Left cardiac atrium (tissue), 4 donors: Measurements from ENCODE around the gene OARD1. TPM values are rescaled to one million over a fixed set of nuclear protein-coding genes. Genes with fewer than 3 reads are reported as not detected.

Source experiments
- ATAC-seq, 2 donors: fragments of 200-7000 bp; cut with Tn5 transposase; one replicate each; pipeline ENCODE4 v1.9.1; 2020; ENCODE audit warnings: mild to moderate bottlenecking in 2 of 2, moderate library complexity in 2 of 2
- DNase-seq: peaks from one replicate; pipeline ENCODE4 v3.0.0-alpha.2; 2020
- intact Hi-C, 2 donors: fragments of 100-400 bp; cut with DNase I; formaldehyde crosslinking; loops; one replicate each; pipeline versions ENCODE4 v1.14.1 to v1.15.1; 2022 to 2023
- total RNA-seq, 2 donors: library from RNA; stranded (reverse); fragmentation: NEBNext Ultra II Directional; extraction: Animal tissue kit (Norgen Biotek cat#: 25700); gene quantifications; one replicate each; pipeline ENCODE4 v1.2.1, GENCODE V29; 2021
- donor health status: DM: no; HTN: yes; CAD: no.
- donor health status: DM: no; HTN: yes; CAD: no; lungs with severe emphysema.
- donor health status: DM: yes; HTN: yes; CAD: no.
- donor health status: Dilated cardiomyopathy.

OARD1 gene
- total RNA-seq, 2 donors from 2014 or later = 13.9 to 16.3 TPM

DNA sequence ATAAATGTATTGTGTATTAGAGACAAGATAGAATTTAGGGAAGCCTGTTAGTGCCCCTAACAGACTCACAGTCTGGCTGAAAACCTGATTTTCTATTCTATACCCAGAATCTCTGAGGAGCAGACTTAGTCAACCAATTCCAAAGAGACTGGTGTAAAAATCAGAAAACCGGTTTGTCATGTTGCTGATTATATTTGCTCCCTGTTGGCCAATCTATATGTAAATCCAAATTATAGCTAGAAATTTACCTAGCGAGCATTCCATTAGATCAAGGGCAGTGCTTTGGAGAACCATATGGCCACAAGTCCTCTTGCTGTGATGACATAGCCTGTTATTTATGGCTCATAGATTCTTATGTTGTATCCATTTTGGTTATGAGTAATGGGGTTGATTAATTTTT is 5.4 kb upstream of the OARD1 start:
- intact Hi-C loops = no loop called here
- DNase-seq (no peak), ATAC-seq (no peak)

DNA sequence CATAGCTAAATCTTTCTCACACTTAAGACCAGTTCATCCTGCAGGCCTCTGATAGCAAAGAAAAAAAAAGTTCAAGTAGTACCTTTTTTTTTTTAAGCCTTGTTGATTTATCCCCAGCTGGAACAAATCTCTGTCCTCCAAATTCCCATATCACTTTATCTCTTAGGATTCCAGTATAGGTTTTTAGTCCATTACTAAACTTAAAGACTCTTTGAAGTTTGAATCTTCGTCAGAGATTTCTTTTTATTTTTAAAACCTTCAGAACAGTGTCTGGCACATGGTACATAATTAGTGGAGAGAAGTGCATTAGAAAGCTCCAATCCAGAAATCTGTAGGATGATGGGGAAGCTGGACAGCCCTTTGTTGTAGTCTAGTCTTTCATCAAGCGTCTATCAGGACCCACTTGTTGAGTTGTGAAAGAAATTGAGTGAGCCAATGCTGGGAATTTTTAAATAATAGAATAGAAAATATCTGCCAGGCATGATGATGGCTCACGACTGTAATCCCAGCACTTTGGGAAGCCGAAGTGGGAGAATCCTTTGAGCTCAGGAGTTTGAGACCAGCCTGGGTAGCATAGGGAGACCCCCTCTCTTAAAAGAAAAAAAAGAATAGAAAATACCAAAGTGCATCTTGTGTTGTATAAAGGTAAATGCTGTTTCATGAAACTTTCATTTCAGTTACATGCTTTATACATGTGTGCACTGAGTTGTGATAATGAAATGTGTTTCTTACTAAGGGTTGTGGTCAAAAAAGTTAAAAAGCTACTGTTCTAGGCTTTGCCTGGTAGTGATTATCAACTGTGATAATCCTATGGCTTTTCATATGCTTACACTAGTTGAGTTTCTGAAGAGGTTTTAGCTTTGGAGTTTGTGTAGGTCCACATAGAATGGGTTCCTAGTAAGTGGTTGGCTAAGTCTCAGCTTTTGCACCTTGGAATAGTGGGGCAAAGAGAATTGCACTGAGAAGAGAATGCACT is 3.8 kb upstream of the OARD1 start:
- no peak for DNase-seq
- intact Hi-C loops = no loop called here
- no peak for ATAC-seq

DNA sequence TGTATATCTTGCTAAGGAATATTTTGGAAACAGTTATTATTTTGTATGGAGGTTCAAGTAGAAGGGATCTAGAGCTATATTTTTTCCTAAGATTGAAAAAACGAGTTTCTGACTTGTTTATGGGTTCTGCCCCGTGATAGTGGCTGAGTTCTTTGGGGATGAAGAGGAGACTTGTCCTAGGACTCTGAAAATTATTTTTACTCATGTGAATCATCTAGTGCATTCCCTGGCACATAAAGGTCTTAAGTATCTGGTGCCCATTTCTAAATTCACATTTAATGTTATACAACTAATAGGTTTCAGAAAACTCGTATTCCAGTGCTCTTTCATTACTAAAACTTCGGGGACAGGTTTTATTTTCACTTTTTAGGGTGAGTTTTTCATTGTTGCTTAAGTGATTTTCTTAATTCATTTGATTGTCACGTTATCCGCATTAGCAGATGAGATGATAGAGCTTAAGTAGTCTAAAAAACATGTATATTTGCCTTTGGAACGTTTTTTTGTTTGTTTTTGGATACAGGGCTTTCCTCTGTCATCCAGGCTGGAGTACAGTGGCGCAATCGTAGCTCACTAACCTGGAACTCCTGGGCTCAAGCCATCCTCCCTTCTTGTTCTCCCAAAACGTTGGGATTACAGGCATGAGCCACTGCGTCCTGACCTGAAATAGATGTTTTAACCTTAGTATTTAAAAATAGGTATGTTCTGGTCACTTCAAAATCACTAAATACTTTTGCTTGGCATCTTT is 2.7 kb upstream of the OARD1 start:
- intact Hi-C loops = no loop called here
- peak; percentile 27 for DNase-seq
- no peak for ATAC-seq

DNA sequence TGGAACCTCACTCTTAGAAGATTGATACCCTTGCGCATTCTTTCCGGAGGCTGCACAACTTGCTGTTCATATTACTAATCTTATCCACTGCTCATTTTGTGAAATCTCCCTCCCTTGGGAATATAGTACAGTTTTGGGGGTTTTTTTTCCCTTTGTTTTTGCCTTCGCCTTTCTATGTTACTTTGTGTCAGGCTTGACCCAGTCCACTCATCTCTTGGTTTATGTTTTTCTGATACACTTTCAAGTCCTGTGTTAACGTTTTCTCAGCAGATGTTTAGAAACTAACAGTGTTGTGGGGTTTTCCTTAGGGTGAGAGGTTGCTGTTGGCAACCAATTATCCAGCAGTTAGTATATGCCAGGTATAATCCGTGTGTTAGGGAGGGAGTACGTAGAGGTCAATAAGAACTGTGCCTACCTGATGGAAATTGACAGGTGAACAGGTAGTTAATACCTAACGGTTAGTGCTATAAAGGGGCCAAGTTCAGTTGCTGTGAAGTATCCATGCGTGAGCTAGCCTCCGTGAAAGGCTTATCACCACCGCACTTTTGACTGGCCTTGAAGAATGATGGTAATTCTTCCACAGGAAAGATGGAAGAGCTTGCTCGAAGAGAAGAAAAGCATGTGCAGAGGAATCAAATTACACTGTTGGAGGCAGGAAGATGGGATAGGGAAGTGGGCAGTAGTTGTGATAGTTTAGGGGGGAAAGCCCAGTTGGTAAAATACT is 2.0 kb upstream of the OARD1 start:
- intact Hi-C loops = no loop called here

DNA sequence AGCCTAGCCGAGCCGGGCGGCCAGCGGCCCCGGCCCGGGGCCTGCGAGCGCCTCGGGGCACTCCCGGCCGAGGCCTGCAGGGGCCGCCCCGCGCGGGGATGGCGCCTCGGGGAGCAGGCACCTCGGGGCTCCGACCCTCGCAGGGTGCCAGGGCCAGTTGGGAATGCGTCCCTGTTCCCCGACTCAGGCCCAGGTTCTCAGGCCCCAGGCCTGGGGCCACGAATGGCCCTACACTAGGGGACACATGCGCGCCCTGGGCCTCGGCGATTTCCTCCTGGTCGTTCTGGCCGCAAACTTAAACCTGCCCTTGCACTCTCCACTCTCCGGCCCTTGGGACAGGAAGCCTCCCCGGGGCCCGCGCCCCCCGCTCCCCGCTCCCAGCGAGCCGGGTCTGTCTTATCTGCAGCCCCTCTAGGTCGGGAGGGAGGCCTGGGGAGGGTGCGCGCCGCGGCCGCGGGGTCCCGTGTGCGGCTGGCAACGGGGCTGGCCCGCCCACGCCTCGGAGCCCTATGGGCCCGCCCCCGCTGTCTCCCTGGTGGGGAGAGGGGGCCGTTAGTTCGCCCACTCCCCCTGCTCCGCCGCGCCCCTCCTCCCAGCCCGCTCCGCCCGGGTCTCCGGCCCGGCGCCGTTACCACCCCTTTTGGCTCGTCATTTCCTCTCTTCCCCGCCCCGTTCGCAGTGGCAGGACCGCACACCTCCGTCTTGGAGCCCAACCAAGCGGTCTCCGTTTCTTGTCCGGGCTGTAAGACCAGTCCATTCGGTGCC is 1.2 kb upstream of the OARD1 start:
- ATAC-seq (peak; percentile 24 to 48), DNase-seq (peak; percentile 90)
- intact Hi-C loops = no loop called here

More for the DNA sequence above, 2.0 kb upstream of the OARD1 start:
- ATAC-seq (no peak), DNase-seq (no peak)

DNA sequence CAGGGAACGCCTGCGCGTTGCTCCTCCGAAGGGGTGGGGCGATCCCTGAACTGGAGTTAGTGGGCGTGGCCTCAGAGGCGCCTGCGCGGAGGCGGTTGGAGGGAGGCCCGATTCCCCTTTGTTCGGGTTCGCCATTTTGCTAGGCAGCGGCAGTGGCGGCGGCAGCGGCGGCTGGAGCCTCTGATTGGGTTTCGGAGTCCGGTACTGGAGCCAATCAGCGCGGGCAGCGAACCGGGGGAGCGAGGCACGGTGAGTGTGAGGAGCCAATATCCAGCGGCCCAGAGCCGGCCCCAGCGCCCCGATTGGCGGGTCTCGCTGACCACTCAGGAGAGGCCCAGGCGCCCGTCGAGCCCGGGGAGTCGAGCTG is 663 bp upstream of the OARD1 start, which contains the start of gene NFYA:
NFYA (plus strand) TSS at position 139 of the 367 bp plus-strand sequence. CDS start 6,116 bp downstream, outside the sequence.
- ATAC-seq (peak; percentile 81 to 86), DNase-seq (peak; percentile 99)
- intact Hi-C loops = no loop called here

DNA sequence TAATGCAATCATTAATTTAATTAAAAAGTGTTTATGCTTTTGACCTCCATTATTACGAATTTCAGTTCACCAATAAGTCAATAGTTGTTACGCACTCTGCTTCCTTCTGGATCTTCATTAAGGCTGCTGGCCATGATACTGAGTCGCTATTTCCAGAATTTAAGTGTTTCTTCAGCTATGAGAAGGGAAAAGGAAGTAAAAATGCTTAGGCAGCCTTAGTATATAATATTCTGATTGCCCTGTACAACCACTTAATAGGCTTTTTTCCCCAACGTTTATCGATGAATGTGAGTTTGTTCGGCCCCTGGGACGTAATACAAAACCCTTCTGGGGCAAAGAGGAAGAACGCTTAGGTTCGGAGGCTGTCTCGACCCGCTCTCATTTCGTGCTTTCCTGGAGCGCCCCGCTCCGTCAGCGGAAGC is 644 bp downstream of the OARD1 start:
- ATAC-seq = no peak
- intact Hi-C loops = no loop called here
- DNase-seq = no peak

DNA sequence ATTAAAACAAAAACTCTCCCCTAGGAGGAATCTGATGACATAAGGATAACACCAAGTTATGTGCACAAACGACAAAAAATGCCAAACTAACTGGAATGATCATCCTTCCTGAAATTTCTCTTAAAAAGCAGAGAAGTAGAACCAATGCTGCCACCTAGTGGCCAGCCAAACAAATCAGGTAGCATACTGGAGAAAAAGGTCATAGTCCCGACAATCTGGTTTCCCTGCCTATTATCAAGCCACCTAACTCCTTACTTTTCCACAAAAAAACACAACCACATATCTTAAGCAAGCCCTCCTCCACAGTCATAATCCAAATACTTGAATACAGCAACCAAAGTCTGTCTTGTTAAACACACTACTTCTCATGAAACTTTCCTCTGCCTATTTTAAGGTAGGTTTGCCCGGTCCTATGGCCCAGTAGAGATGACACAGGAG is 5.3 kb downstream of the OARD1 start:
- intact Hi-C loops = loop anchor here (2.0 kb wide), 2 partner anchors 34 to 172 kb away; no protein-coding TSS in a partner anchor
- ATAC-seq = no peak
- DNase-seq = peak; percentile 80

DNA sequence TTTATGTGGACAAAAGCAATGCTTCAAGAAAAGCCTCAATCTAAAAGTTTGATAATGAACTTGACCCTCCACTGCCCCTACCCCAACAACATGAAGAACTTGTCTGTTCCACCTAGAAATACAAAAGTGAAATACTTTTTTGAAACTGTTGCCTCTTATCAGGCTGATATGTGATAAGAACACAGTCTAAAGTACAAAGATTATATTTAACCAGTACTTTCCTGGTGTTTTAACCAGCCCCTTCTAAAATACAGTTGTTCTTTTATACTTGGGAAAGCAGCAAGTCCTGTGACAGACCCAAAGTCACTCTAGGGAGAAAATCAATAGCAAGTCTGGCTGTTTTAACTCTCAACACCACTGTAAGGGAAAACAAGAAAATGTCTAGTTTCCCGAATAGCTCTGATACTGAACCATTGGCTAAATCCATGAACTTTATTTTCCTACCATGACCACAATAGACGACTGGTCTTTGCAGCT is 6.6 kb downstream of the OARD1 start:
- DNase-seq = no peak
- intact Hi-C loops = loop anchor here (2.0 kb wide), 2 partner anchors 33 to 171 kb away; no protein-coding TSS in a partner anchor
- ATAC-seq = no peak

DNA sequence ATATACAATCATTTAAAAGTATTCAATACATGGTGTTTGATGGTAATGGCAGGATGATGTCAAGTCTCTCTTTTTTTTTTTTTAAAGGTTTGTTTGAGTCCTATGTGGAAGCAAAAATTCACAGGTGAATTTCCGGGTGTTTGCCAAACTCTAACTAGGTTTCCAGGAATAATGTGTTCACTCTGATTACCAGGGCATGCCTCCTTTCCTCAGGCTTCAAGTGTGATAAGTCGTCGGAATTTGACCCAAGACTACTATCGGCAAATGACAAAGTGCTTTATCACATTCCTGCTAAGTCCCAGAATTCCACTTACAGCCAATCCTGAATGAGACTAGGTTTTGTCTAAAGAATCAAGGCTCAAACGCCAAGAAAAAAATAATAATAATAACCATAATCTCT is 7.3 kb downstream of the OARD1 start:
- intact Hi-C loops = no loop called here
- ATAC-seq (no peak), DNase-seq (no peak)

DNA sequence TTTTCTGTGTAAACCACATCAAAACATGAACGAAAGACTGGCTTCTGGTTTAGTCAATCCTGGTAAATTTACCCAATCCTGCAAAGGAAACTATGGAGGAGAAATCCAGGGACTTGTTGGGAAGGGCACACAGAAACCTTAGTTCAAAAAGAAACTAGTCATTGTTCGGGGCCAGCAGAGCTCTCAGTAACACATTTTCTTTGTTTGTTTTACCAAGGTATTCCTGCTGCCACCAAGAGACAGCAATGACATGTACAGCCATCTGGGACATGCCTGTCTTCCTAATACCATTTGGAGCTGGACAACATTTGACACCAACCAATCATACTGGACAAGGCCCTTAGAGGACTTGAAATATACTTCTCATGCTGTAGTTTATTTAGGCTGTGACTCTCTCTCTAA is 8.3 kb downstream of the OARD1 start:
- ATAC-seq (peak; percentile 23 to 29), DNase-seq (no peak)
- intact Hi-C loops = no loop called here

DNA sequence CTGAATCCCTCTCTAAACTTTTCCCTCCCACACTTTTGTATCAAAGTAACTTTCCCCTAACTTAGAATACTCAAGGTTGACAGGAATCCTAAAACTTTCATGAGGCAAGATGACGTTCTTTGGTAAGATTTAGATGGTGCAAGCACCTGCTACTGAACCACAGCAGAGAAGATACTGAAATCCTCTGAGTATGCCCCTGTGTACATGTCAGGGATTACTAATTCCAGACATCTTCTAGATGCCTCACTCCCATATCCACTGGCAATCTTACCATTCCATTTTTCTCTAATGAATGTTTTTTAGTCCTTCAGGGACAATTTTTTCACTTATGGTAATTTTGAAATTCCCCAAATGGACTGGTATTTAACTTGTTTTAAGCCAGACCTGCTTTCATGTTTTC is 10.1 kb downstream of the OARD1 start:
- intact Hi-C loops = no loop called here
- no peak for DNase-seq
- ATAC-seq = no peak

DNA sequence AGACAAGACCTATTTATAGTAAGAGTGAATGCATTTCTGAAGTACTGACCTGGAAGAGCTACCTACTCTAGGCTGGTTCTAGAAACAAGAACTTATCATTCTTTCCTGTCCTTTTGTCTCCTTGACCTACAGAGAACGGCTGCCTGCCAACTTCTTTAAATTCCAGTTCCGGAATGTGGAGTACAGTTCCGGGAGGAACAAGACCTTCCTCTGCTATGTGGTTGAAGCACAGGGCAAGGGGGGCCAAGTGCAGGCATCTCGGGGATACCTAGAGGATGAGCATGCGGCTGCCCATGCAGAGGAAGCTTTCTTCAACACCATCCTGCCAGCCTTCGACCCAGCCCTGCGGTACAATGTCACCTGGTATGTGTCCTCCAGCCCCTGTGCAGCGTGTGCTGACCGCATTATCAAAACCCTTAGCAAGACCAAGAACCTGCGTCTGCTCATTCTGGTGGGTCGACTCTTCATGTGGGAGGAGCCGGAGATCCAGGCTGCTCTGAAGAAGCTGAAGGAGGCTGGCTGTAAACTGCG is 10.9 kb downstream of the OARD1 start:
- no peak for DNase-seq
- intact Hi-C loops = no loop called here
- no peak for ATAC-seq

DNA sequence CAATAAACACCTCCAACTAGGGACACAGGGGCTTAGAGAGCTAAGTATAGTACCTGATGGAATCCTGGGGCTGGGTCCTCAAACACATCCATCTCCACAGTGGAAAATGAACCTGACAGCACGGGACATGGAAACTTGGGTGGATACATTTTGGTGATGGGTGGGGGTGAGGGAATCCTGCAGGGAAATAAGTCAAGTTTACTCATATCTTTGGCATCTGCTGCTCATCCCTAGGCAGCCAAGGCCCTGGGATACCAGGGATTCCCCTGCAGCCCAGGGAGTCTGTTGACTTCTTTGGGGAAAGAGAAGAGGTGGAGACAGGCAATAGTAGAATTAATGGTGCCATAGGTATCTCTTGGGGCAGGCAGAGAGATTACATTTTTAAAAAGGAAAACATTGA is 12.6 kb downstream of the OARD1 start:
- ATAC-seq (no peak), DNase-seq (no peak)
- intact Hi-C loops = no loop called here

DNA sequence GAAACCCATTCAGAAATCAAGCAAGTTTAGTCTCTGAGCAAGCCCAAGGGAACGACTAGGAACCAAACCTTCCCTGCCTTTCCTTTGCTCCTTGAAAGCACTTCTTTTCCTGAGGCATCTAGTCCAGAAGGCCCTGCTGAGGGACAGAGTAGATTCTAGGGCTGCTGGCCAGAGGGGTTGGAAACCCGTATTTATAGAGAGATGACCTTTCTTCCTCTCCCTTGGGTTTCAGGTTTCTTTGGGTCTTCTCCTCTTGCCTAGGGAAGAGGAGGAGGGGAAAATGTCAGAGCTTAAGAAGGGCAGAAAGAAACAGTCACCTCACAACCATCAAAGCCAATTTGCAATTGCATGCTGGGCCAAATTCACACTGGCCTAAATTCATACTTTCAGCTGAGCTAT is 13.4 kb downstream of the OARD1 start:
- ATAC-seq (no peak), DNase-seq (no peak)
- intact Hi-C loops = no loop called here

DNA sequence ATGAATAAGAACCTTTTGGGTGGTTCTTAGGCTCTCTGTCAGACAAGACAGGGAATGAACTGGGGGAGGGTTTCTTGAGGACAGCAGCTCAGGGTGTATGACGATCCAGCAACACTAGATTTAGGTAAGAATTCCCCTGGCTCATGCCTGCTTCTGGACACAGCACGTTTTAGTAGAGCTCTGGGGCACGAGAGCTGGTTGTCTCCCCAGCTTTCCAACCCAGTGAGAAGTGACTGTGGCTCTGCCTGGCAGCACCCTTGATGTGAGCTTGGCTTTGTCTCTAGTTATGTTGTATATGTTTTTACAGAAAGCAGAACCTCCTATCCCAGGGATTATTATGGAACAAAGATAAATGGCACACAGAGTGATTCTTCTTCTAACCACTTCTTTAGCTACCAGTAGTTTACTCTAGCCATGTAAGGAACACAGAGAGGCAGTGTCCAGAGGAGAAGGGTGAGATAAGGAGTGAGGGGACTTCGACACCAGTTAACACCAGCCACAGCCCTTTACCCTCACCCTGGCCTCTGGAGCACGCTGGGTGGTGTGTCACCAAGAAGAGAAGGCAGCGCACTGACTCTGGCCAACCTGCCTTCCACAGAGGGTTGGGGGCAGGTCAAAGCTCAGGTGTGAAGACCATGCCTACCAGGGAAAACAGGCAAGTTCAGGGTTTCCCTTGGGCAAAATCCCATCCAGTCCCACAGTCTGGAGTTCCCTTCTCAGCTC is 15.2 kb downstream of the OARD1 start:
- intact Hi-C loops = no loop called here
- ATAC-seq (peak in 1 of 2 donors; percentile 9), DNase-seq (no peak)

DNA sequence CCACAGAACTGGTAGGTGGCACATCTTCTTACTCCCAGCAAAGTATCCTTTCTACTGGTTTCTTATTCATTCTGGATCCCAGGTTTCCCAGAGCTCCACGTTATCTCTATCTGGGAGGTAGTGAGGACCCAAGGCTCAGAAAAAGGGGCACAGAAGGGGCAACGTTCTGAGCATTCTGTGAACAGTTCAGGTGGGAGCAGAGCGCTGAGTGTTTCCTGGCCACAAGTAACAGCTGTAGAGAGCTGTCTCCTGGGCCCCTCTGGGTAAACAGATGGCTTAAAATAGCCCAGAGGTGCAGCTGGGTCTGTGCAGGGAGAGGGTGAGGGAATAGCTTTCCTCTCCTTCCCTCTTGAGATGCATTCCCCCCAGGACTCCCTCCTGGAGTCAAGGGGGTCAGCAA is 17.0 kb downstream of the OARD1 start:
- ATAC-seq = peak; percentile 66
- no peak for DNase-seq
- intact Hi-C loops = no loop called here

DNA sequence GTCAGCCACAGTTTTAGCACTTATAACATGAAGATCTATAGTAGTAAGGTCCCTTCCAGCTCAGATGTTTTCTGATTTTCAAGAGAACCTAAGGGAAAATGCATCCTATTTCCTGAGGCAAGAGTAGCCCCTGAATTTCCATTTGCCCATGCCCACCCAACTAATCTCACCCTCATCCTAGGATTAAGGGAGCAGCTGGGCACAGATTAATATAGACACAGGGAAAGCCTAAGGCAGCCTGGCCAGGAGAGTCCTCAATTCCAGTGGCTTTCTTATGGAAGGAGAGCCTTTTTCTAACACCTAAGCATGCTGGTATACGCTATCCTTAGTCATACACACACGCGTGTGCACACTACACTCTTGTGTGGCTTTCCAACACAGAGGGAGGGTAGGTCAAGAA is 17.6 kb downstream of the OARD1 start:
- DNase-seq (no peak), ATAC-seq (no peak)
- intact Hi-C loops = no loop called here
